Stimulated activated CD4-positive, alpha-beta T cell treated with anti-CD3 and anti-CD28 coated beads, Interleukin-1b, Interleukin-23, amount 100 ng/mL, for 1 hour (primary cell): ENCODE measurements around the gene RBMS1.
A peak's percentile ranks its signal among the peaks of the same experiment; 100 is the strongest.
"Not testable (repeated sequence)": the region's sequence is repeated elsewhere in the genome, so short reads cannot be mapped to it uniquely, and the experiment has no call there.

Experiments used
- DNase-seq, 2 donors: peaks; one replicate each; pipeline ENCODE4 v3.0.0-alpha.2; 2020; ENCODE audit warnings: low read depth in 2 of 2

RBMS1 gene

GRCh38 chr2:160502478-160502877 is 8.9 kb upstream of the RBMS1 start:
- DNase-seq: no peak

GRCh38 chr2:160501370-160501769 is 7.8 kb upstream of the RBMS1 start:
- DNase-seq: no peak

- no peak for DNase-seq
Observed at GRCh38 chr2:160499865-160500264, 6.3 kb upstream of the RBMS1 start.

GRCh38 chr2:160498137-160498536 is 4.5 kb upstream of the RBMS1 start:
- DNase-seq: no peak

GRCh38 chr2:160494201-160494644 is 616 bp upstream of the RBMS1 start:
- no peak for DNase-seq

GRCh38 chr2:160492401-160493226 is 993 bp downstream of the RBMS1 start:
- DNase-seq: peak; percentile 11 to 27

- no peak for DNase-seq
Observed at GRCh38 chr2:160491911-160492371, 1.7 kb downstream of the RBMS1 start.

- no peak for DNase-seq
Observed at GRCh38 chr2:160490733-160491685, 2.6 kb downstream of the RBMS1 start.

GRCh38 chr2:160489111-160489510 is 4.5 kb downstream of the RBMS1 start:
- no peak for DNase-seq

GRCh38 chr2:160488289-160488688 is 5.3 kb downstream of the RBMS1 start:
- not testable (repeated sequence) for DNase-seq

GRCh38 chr2:160486341-160486740 is 7.3 kb downstream of the RBMS1 start:
- no peak for DNase-seq

GRCh38 chr2:160484859-160485520 is 8.6 kb downstream of the RBMS1 start:
- DNase-seq: no peak

- no peak for DNase-seq
Observed at GRCh38 chr2:160482673-160483072, 10.9 kb downstream of the RBMS1 start.

GRCh38 chr2:160479269-160479668 is 14.3 kb downstream of the RBMS1 start:
- DNase-seq: no peak

- no peak for DNase-seq
Observed at GRCh38 chr2:160478660-160479059, 14.9 kb downstream of the RBMS1 start.

- DNase-seq: no peak
Observed at GRCh38 chr2:160477032-160477431, 16.6 kb downstream of the RBMS1 start.

GRCh38 chr2:160474891-160475787 is 18.5 kb downstream of the RBMS1 start:
- DNase-seq: no peak

GRCh38 chr2:160474319-160474645 is 19.3 kb downstream of the RBMS1 start:
- no peak for DNase-seq

GRCh38 chr2:160473468-160474318 is 19.9 kb downstream of the RBMS1 start:
- no peak for DNase-seq

GRCh38 chr2:160472839-160473251 is 20.8 kb downstream of the RBMS1 start:
- DNase-seq: no peak
